ENCODE measurements around the gene JARID2.

- TF ChIP-seq EZH2 (IDR thresholded peaks at IDR 0.05) (no peak), POLR2AphosphoS5 (IDR thresholded peaks at IDR 0.05; ENCODE audit: borderline replicate concordance, low read depth, low read length) (no peak), FOXP2 (optimal IDR thresholded peaks at IDR 0.05; ENCODE audit: control extremely low read depth, extremely low read length, insufficient read depth) (no peak)
Measured at GRCh38 chr6:15464211-15464725, 218.4 kb downstream of the JARID2 start.
